HFFc6 (cell line): Measurements from ENCODE around the gene ARHGEF16. TPM values are rescaled to one million over a fixed set of nuclear protein-coding genes. Genes with fewer than 3 reads are reported as not detected.

ENCODE experiments used
- DNase-seq: peaks from one replicate; pipeline ENCODE4 v3.0.0-alpha.2; 2018
- H3K27ac Mint-ChIP-seq: 2 replicates; pipeline ENCODE4 v1.8.0; 2020; ENCODE audit warnings: mild to moderate bottlenecking, mixed read lengths
- H3K27me3 Mint-ChIP-seq: 2 replicates; pipeline ENCODE4 v1.8.0; 2021; ENCODE audit warnings: mild to moderate bottlenecking, moderate library complexity, mixed read lengths; ENCODE audit not compliant: insufficient read depth
- H3K36me3 Mint-ChIP-seq: 2 replicates; pipeline ENCODE4 v1.8.0; 2021; ENCODE audit warnings: low read depth, mixed read lengths
- H3K4me1 Mint-ChIP-seq: 2 replicates; pipeline ENCODE4 v1.8.0; 2020; ENCODE audit warnings: low read depth, mixed read lengths
- H3K4me3 Mint-ChIP-seq: 2 replicates; pipeline ENCODE4 v1.8.0; 2020; ENCODE audit warnings: mild to moderate bottlenecking, moderate library complexity, mixed read lengths
- H3K9me3 Mint-ChIP-seq: 2 replicates; pipeline ENCODE4 v1.8.0; 2020; ENCODE audit warnings: mild to moderate bottlenecking, mixed read lengths
- CTCF ChIP-seq: fragments of 200-600 bp; sonication (generic); IDR thresholded peaks from 2 replicates; pipeline ENCODE4 v1.5.0; 2021; ENCODE audit warnings: antibody characterized with exemption, mild to moderate bottlenecking
- total RNA-seq, 6 experiments: library from RNA; stranded (reverse); fragmentation: NEBNext Ultra II Directional; extraction: Animal tissue kit (Norgen Biotek cat#: 25700); gene quantifications; 2 replicates in 1 of 6; 3 replicates in 5 of 6; pipeline ENCODE4 v1.2.3, GENCODE V29; 2021

ARHGEF16 gene
- total RNA-seq, 6 experiments from 2014 or later = 0.08 to 0.18 (median 0.17) TPM; not detected in 3

DNA sequence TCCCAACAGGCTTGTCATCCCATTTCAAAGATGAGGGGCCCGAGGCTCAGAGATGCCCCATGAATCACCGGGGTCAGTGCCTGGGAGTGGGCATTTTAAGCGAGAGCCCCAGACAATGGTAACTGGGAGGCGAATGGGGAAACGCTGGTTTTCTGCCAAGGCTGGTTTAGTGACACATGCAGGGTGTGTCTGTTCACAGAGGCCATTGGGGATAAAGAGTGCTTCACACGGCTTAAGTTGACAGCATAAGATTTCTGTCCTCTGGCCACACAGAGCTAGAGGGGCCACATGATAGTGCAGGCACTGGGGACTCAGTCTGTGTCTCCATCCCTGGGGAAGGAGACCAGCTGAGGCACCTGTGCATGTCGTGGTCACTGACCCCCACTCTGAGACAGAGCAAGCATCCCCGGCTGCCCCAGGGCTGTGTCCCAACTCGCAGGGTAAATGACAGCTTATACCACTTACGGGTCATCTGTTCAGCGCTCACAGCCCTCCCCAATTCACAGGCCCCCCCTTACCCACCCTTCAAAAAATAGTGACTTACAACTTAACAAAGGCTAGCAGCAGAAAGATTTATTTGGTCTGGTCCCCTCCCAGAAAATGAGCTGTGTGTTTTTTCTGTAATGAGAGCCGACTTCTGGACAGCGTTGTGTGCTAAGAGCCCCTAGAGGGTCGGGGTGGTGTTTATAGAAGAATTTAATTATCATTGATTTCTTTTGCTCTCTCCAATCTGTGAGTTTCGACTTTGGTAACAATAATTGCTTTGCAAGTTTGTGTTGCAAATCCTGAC lies 34.9 kb upstream of the ARHGEF16 start:
- H3K36me3 Mint-ChIP-seq = peaks cover 6% of the 10 kb centered on the region; the same call in 1 of the 2 replicates
- TF ChIP-seq CTCF = no peak
- no peak for DNase-seq
- peaks cover 12% of the 10 kb centered on the region for H3K9me3 Mint-ChIP-seq
- H3K4me3 Mint-ChIP-seq = no peak overlapping the region
- peaks cover 27% of the 10 kb centered on the region for H3K27me3 Mint-ChIP-seq
- H3K27ac Mint-ChIP-seq = no peak overlapping the region
- H3K4me1 Mint-ChIP-seq = no peaks in the 10 kb centered on the region

- peaks cover 6% of the 10 kb centered on the region; the same call in 1 of the 2 replicates for H3K36me3 Mint-ChIP-seq
- TF ChIP-seq CTCF = no peak
- peaks cover 12% of the 10 kb centered on the region for H3K9me3 Mint-ChIP-seq
Observed at GRCh38 chr1:3420218-3420951, 34.1 kb upstream of the ARHGEF16 start.

GRCh38 chr1:3422638-3423037 lies 31.8 kb upstream of the ARHGEF16 start:
- Mint-ChIP-seq H3K36me3 (no peaks in the 10 kb centered on the region), H3K27me3 (peaks cover 30% of the 10 kb centered on the region), H3K4me1 (no peaks in the 10 kb centered on the region), H3K27ac (no peak overlapping the region), H3K4me3 (no peak overlapping the region), H3K9me3 (0 out of 2 replicates have a peak, but pooled peaks cover under 1% of the 10 kb centered on the region)
- DNase-seq = no peak
- TF ChIP-seq CTCF = no peak

More at GRCh38 chr1:3420218-3420951, 34.1 kb upstream of the ARHGEF16 start:
- DNase-seq = no peak
- Mint-ChIP-seq H3K27me3 (peaks cover 27% of the 10 kb centered on the region), H3K4me3 (no peak overlapping the region), H3K27ac (no peak overlapping the region), H3K4me1 (no peaks in the 10 kb centered on the region)

- H3K4me3 Mint-ChIP-seq = no peak overlapping the region
- peaks cover 32% of the 10 kb centered on the region for H3K27me3 Mint-ChIP-seq
- no peaks in the 10 kb centered on the region for H3K4me1 Mint-ChIP-seq
- no peak for TF ChIP-seq CTCF
- no peaks in the 10 kb centered on the region for H3K9me3 Mint-ChIP-seq
- no peak for DNase-seq
- no peaks in the 10 kb centered on the region for H3K36me3 Mint-ChIP-seq
- no peak overlapping the region for H3K27ac Mint-ChIP-seq
Observed at GRCh38 chr1:3423245-3423829, 31.1 kb upstream of the ARHGEF16 start.

GRCh38 chr1:3423896-3424611 lies 30.4 kb upstream of the ARHGEF16 start:
- H3K27ac Mint-ChIP-seq = no peak overlapping the region
- H3K36me3 Mint-ChIP-seq = no peaks in the 10 kb centered on the region
- no peak for DNase-seq
- no peaks in the 10 kb centered on the region for H3K9me3 Mint-ChIP-seq
- no peak overlapping the region for H3K4me3 Mint-ChIP-seq
- no peak for TF ChIP-seq CTCF
- peaks cover 32% of the 10 kb centered on the region for H3K27me3 Mint-ChIP-seq
- no peaks in the 10 kb centered on the region for H3K4me1 Mint-ChIP-seq
